Duodenal mucosa (tissue), 2 donors: ENCODE measurements around the gene ARL3.
"Not testable (repeated sequence)": the region's sequence is repeated elsewhere in the genome, so short reads cannot be mapped to it uniquely, and the experiment has no call there.

ENCODE experiments used
- H3K27ac ChIP-seq: one replicate; pipeline ENCODE4 v1.7.0; 2013; ENCODE audit warnings: low read depth, low read length
- H3K27me3 ChIP-seq, 2 donors: one replicate each; pipeline ENCODE4 v1.7.0; 2013; ENCODE audit warnings: low read length in 2 of 2, control low read depth in 1 of 2; ENCODE audit not compliant: insufficient read depth in 2 of 2, control insufficient read depth in 1 of 2
- H3K36me3 ChIP-seq, 2 donors: one replicate each; pipeline ENCODE4 v1.7.0; 2013; ENCODE audit warnings: low read length in 2 of 2, control low read depth in 1 of 2; ENCODE audit not compliant: insufficient read depth in 2 of 2, control insufficient read depth in 1 of 2
- H3K4me1 ChIP-seq, 2 donors: one replicate each; pipeline ENCODE4 v1.7.0; 2013; ENCODE audit warnings: low read length in 2 of 2, control low read depth in 1 of 2; ENCODE audit not compliant: insufficient read depth in 2 of 2, control insufficient read depth in 1 of 2
- H3K4me3 ChIP-seq, 2 donors: one replicate each; pipeline ENCODE4 v1.7.0; 2013; ENCODE audit warnings: low read length in 2 of 2, low read depth in 1 of 2
- H3K9ac ChIP-seq, 2 donors: one replicate each; pipeline ENCODE4 v1.7.0; 2013; ENCODE audit warnings: low read length in 2 of 2, low read depth in 1 of 2
- H3K9me3 ChIP-seq, 2 donors: one replicate each; pipeline ENCODE4 v1.7.0; 2013; ENCODE audit warnings: low read length in 2 of 2, control low read depth in 1 of 2; ENCODE audit not compliant: control insufficient read depth in 1 of 2

Gene ARL3

GRCh38 chr10:102720775-102721301 lies 6.6 kb upstream of the ARL3 start:
- no peak overlapping the region for H3K9ac ChIP-seq
- H3K27me3 ChIP-seq, result no peaks in the 10 kb centered on the region
- H3K9me3 ChIP-seq, result no peaks in the 10 kb centered on the region
- no peak overlapping the region for H3K27ac ChIP-seq
- peaks cover 0 to 14% of the 10 kb centered on the region in 2 donors for H3K4me1 ChIP-seq
- H3K4me3 ChIP-seq, result no peak overlapping the region
- H3K36me3 ChIP-seq, result peaks cover 0 to 3% of the 10 kb centered on the region in 2 donors

GRCh38 chr10:102720337-102720736 lies 6.1 kb upstream of the ARL3 start:
- H3K4me1 ChIP-seq, result peaks cover under 1 to 16% of the 10 kb centered on the region in 2 donors
- peaks cover 0 to 3% of the 10 kb centered on the region in 2 donors for H3K36me3 ChIP-seq
- no peak overlapping the region for H3K27ac ChIP-seq
- no peak overlapping the region for H3K4me3 ChIP-seq
- H3K27me3 ChIP-seq, result no peaks in the 10 kb centered on the region
- no peaks in the 10 kb centered on the region for H3K9me3 ChIP-seq
- H3K9ac ChIP-seq, result no peak overlapping the region

- Histone ChIP-seq H3K27me3 (no peaks in the 10 kb centered on the region), H3K4me3 (no peak overlapping the region), H3K4me1 (peaks cover 6 to 21% of the 10 kb centered on the region in 2 donors), H3K9ac (peak overlapping the region in 1 of 2 donors; percentile 36), H3K36me3 (peaks cover 0 to 3% of the 10 kb centered on the region in 2 donors), H3K9me3 (no peaks in the 10 kb centered on the region), H3K27ac (no peak overlapping the region)
These were observed 4.0 kb upstream of the ARL3 start for GRCh38 chr10:102718220-102718619.

- H3K9ac ChIP-seq, H3K27ac ChIP-seq, H3K4me3 ChIP-seq, H3K9me3 ChIP-seq, H3K36me3 ChIP-seq, H3K27me3 ChIP-seq: not testable (repeated sequence)
- peaks cover 6 to 33% of the 10 kb centered on the region in 2 donors for H3K4me1 ChIP-seq
These were observed 2.8 kb upstream of the ARL3 start for GRCh38 chr10:102716900-102717565.

- Histone ChIP-seq H3K9me3 (no peaks in the 10 kb centered on the region), H3K27me3 (no peaks in the 10 kb centered on the region), H3K36me3 (peaks cover 0 to 3% of the 10 kb centered on the region in 2 donors), H3K4me1 (peaks cover 6 to 35% of the 10 kb centered on the region in 2 donors), H3K9ac (no peak overlapping the region), H3K27ac (no peak overlapping the region), H3K4me3 (no peak overlapping the region)
These were observed 1.7 kb upstream of the ARL3 start for GRCh38 chr10:102715880-102716279.

- H3K9me3 ChIP-seq, result no peaks in the 10 kb centered on the region
- peaks cover 0 to 3% of the 10 kb centered on the region in 2 donors for H3K36me3 ChIP-seq
- H3K9ac ChIP-seq, result peak within 1 kb of the TSS; percentile 73 to 79
- peaks cover 6 to 35% of the 10 kb centered on the region in 2 donors for H3K4me1 ChIP-seq
- H3K27ac ChIP-seq, result peak within 1 kb of the TSS; percentile 73
- no peaks in the 10 kb centered on the region for H3K27me3 ChIP-seq
- peak within 1 kb of the TSS; percentile 92 to 94 for H3K4me3 ChIP-seq
These were observed 641 bp upstream of the ARL3 start, which contains the start of gene SFXN2 for GRCh38 chr10:102714621-102715455. SFXN2 (plus strand) TSS chr10:102714636; CDS start chr10:102726637, 12,001 bp downstream.

GRCh38 chr10:102713539-102713813 lies 721 bp downstream of the ARL3 start:
- Histone ChIP-seq H3K4me1 (peaks cover 6 to 34% of the 10 kb centered on the region in 2 donors), H3K9me3 (no peaks in the 10 kb centered on the region), H3K9ac (peak overlapping the region; percentile 73 to 79), H3K27me3 (no peaks in the 10 kb centered on the region), H3K36me3 (peaks cover 0 to 3% of the 10 kb centered on the region in 2 donors), H3K4me3 (peak overlapping the region; percentile 92), H3K27ac (peak overlapping the region; percentile 73)

GRCh38 chr10:102712843-102713538 lies 1.2 kb downstream of the ARL3 start:
- H3K27ac ChIP-seq, result no peak overlapping the region
- H3K4me3 ChIP-seq, result peak overlapping the region; percentile 92
- no peaks in the 10 kb centered on the region for H3K9me3 ChIP-seq
- H3K4me1 ChIP-seq, result peaks cover 6 to 29% of the 10 kb centered on the region in 2 donors
- H3K27me3 ChIP-seq, result no peaks in the 10 kb centered on the region
- H3K9ac ChIP-seq, result peak overlapping the region; percentile 73 to 79
- H3K36me3 ChIP-seq, result peaks cover 0 to 3% of the 10 kb centered on the region in 2 donors

GRCh38 chr10:102712089-102712488 lies 2.1 kb downstream of the ARL3 start:
- Histone ChIP-seq H3K9me3 (no peaks in the 10 kb centered on the region), H3K27ac (no peak overlapping the region), H3K36me3 (no peaks in the 10 kb centered on the region), H3K27me3 (no peaks in the 10 kb centered on the region), H3K4me1 (peaks cover 6 to 26% of the 10 kb centered on the region in 2 donors), H3K9ac (no peak overlapping the region), H3K4me3 (no peak overlapping the region)
